OCI-LY3 (cell line): ENCODE measurements around the gene ZFR2.

Experiments used
- H2AFZ ChIP-seq: fragments of 200-600, 300-600 bp; shearing (Covaris generic); 2 replicates; pipeline ENCODE4 v1.6.0; 2014; ENCODE audit warnings: antibody characterized with exemption, low read depth, low read length
- H3K27ac ChIP-seq: fragments of 200-600, 300-600 bp; sonication (generic); 2 replicates; pipeline ENCODE4 v1.5.1; 2014; ENCODE audit warnings: mild to moderate bottlenecking, low read length, moderate library complexity, mixed read lengths
- H3K27me3 ChIP-seq: fragments of 200-600, 300-600 bp; sonication (generic); 2 replicates; pipeline ENCODE4 v1.6.1; 2014; ENCODE audit warnings: low read depth, low read length, mixed read lengths
- H3K36me3 ChIP-seq: fragments of 200-600, 300-600 bp; sonication (generic); replicated peaks from 2 replicates; pipeline ENCODE3; 2014; ENCODE audit warnings: low read depth, low read length, mixed read lengths
- H3K4me1 ChIP-seq: fragments of 300-600, 200-600 bp; sonication (generic); 2 replicates; pipeline ENCODE4 v1.6.1; 2014; ENCODE audit warnings: low read length, mixed read lengths
- H3K4me2 ChIP-seq: fragments of 200-600, 300-600 bp; sonication (generic); 2 replicates; pipeline ENCODE4 v1.6.1; 2014; ENCODE audit warnings: low read length, mixed read lengths
- H3K4me3 ChIP-seq: fragments of 300-600, 200-600 bp; sonication (generic); 2 replicates; pipeline ENCODE4 v1.5.1; 2014; ENCODE audit warnings: antibody characterized with exemption, mild to moderate bottlenecking, low read length, moderate library complexity
- H3K79me2 ChIP-seq: fragments of 300-600, 200-600 bp; shearing (Covaris generic); 2 replicates; pipeline ENCODE4 v1.6.1; 2014; ENCODE audit warnings: mild to moderate bottlenecking, low read length, mixed read lengths
- H3K9ac ChIP-seq: fragments of 300-600, 200-600 bp; shearing (Covaris generic); 2 replicates; pipeline ENCODE4 v1.6.0; 2014; ENCODE audit warnings: mild to moderate bottlenecking, low read length, moderate library complexity
- H3K9me3 ChIP-seq: fragments of 200-600, 300-600 bp; shearing (Covaris generic); 2 replicates; pipeline ENCODE4 v1.6.1; 2014; ENCODE audit warnings: low read length, mixed read lengths; ENCODE audit not compliant: insufficient read depth
- H4K20me1 ChIP-seq: fragments of 200-600, 300-600 bp; sonication (generic); 2 replicates; pipeline ENCODE4 v1.6.1; 2016; ENCODE audit warnings: low read length, mixed read lengths; ENCODE audit not compliant: insufficient read depth
- EZH2phosphoT487 ChIP-seq: fragments of 200-600 bp; shearing (Covaris generic); IDR thresholded peaks from 2 replicates; pipeline ENCODE4 v1.6.1; 2018; ENCODE audit warnings: antibody characterized with exemption, mixed run types, low read depth
- TF ChIP-seq, protein P1 (sequence below): fragments of 200-600, 300-600 bp; sonication (generic); IDR thresholded peaks from 2 replicates; pipeline ENCODE4 v1.5.1; 2014; ENCODE audit warnings: antibody characterized with exemption, low read length, low read depth

ZFR2 gene

DNA sequence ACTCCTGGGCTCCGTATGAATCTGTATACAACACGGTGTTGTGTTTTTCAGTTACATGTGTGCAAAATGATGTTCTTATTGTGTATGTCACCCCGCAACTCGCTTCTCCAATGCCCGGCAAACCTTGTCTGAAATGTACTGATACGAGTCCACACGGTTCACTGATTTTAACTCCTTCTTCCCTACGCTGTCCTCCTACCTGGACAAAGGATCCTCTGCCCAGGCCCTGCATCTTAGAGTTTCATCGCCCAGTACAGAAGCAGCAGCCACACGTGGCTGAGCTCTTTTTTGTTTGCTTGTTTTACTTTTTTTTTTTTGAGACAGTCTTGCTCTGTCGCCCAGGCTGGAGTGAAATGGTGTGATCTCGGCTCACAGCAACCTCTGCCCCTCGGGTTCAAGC lies 28.9 kb downstream of the ZFR2 start:
- Histone ChIP-seq H3K79me2 (no peaks in the 10 kb centered on the region), H3K4me2 (no peak overlapping the region), H3K4me1 (no peaks in the 10 kb centered on the region), H2AFZ (no peak overlapping the region), H3K36me3 (no peaks in the 10 kb centered on the region), H3K27ac (no peak overlapping the region), H3K9ac (no peak overlapping the region), H3K4me3 (no peak overlapping the region), H4K20me1 (no peaks in the 10 kb centered on the region), H3K27me3 (no peaks in the 10 kb centered on the region; the same call in 1 of the 2 replicates), H3K9me3 (peaks cover 7% of the 10 kb centered on the region; the same call in 1 of the 2 replicates)
- TF ChIP-seq EZH2phosphoT487: no peak
- TF ChIP-seq, protein P1, sequence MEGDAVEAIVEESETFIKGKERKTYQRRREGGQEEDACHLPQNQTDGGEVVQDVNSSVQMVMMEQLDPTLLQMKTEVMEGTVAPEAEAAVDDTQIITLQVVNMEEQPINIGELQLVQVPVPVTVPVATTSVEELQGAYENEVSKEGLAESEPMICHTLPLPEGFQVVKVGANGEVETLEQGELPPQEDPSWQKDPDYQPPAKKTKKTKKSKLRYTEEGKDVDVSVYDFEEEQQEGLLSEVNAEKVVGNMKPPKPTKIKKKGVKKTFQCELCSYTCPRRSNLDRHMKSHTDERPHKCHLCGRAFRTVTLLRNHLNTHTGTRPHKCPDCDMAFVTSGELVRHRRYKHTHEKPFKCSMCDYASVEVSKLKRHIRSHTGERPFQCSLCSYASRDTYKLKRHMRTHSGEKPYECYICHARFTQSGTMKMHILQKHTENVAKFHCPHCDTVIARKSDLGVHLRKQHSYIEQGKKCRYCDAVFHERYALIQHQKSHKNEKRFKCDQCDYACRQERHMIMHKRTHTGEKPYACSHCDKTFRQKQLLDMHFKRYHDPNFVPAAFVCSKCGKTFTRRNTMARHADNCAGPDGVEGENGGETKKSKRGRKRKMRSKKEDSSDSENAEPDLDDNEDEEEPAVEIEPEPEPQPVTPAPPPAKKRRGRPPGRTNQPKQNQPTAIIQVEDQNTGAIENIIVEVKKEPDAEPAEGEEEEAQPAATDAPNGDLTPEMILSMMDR: no peak

DNA sequence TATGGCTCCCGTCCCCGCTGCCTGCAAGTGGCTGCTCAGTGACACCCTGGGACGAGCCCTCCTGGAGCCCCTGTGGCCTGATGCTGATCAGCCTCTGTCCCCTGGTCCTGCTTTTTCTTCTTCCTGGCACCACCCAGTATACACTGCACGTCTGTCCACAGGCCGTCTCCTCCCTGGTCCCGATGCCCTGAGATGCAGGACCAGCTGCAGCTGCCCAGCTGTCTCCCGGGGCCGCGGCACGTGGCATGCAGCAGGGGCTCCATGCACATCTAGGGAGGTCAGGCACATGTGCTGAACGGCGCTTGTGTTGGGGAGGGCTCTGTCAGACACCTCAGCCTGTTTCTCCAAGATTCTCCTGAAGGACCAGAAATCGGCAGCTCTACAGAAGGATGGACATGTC lies 30.2 kb downstream of the ZFR2 start:
- Histone ChIP-seq H3K4me3 (no peak overlapping the region), H3K4me2 (no peak overlapping the region), H3K27ac (no peak overlapping the region), H3K79me2 (no peaks in the 10 kb centered on the region), H4K20me1 (no peaks in the 10 kb centered on the region), H3K9me3 (peaks cover 7% of the 10 kb centered on the region; the same call in 1 of the 2 replicates), H3K27me3 (no peaks in the 10 kb centered on the region; the same call in 1 of the 2 replicates), H2AFZ (no peak overlapping the region), H3K36me3 (no peaks in the 10 kb centered on the region), H3K4me1 (no peaks in the 10 kb centered on the region), H3K9ac (no peak overlapping the region)
- TF ChIP-seq EZH2phosphoT487: no peak

- no peak for TF ChIP-seq EZH2phosphoT487
- TF ChIP-seq, protein P1: no peak
- Histone ChIP-seq H3K4me3 (no peak overlapping the region), H3K9ac (no peak overlapping the region), H3K4me2 (no peak overlapping the region), H3K9me3 (peaks cover 7% of the 10 kb centered on the region; the same call in 1 of the 2 replicates), H2AFZ (no peak overlapping the region), H3K79me2 (no peaks in the 10 kb centered on the region), H3K27me3 (no peaks in the 10 kb centered on the region; the same call in 1 of the 2 replicates), H3K27ac (no peak overlapping the region), H3K36me3 (no peaks in the 10 kb centered on the region), H4K20me1 (no peaks in the 10 kb centered on the region), H3K4me1 (no peaks in the 10 kb centered on the region)
Measured at GRCh38 chr19:3837922-3838321, 30.9 kb downstream of the ZFR2 start.

- Histone ChIP-seq H4K20me1 (no peaks in the 10 kb centered on the region), H3K36me3 (no peaks in the 10 kb centered on the region), H3K9ac (no peak overlapping the region), H3K4me2 (no peak overlapping the region), H3K4me3 (no peak overlapping the region), H2AFZ (no peak overlapping the region), H3K79me2 (no peaks in the 10 kb centered on the region), H3K4me1 (no peaks in the 10 kb centered on the region), H3K27me3 (no peaks in the 10 kb centered on the region; the same call in 1 of the 2 replicates), H3K9me3 (peaks cover 7% of the 10 kb centered on the region; the same call in 1 of the 2 replicates), H3K27ac (no peak overlapping the region)
- TF ChIP-seq, protein P1: no peak
Measured at GRCh38 chr19:3837332-3837731, 31.5 kb downstream of the ZFR2 start.
